Measurements from ENCODE around the gene MYADM. TPM values are rescaled to one million over a fixed set of nuclear protein-coding genes. Genes with fewer than 3 reads are reported as not detected.

MYADM gene
- total RNA-seq, 2 experiments from 2014 or later: 92.9 to 98.1 TPM

DNA sequence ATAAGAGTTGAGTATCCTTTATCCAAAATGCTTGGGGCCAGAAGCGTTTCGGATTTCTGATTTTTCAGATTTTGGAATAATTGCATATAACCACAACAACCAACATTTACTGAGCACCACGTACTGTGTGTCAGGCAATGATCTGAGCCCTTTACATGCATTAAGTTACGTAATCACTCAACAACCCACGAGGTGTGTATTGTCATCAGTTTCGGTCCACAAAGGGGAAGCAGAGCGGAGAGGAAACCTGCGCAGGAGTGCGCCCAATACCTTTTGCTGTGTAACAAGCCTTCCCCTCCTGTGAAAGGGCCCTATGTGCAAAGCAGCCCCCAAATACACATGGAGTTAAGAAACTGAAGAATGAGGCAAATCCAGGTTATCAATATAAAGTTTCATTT is 22.8 kb upstream of the MYADM start:
- H3K4me1 Mint-ChIP-seq (ENCODE audit: low read depth): peaks cover 7% of the 10 kb centered on the region
- no peak for DNase-seq
- no peak overlapping the region for H3K27ac Mint-ChIP-seq
- H3K36me3 Mint-ChIP-seq (ENCODE audit: low read depth): no peaks in the 10 kb centered on the region
- ATAC-seq: no peak
- CTCF ChIA-PET: no interaction called here
- POLR2A ChIA-PET: no interaction called here
- H3K4me3 Mint-ChIP-seq: no peak overlapping the region
- H3K27me3 Mint-ChIP-seq (ENCODE audit: low read depth): peaks cover 14% of the 10 kb centered on the region
- H3K9me3 Mint-ChIP-seq (ENCODE audit: insufficient read depth): no peaks in the 10 kb centered on the region

DNA sequence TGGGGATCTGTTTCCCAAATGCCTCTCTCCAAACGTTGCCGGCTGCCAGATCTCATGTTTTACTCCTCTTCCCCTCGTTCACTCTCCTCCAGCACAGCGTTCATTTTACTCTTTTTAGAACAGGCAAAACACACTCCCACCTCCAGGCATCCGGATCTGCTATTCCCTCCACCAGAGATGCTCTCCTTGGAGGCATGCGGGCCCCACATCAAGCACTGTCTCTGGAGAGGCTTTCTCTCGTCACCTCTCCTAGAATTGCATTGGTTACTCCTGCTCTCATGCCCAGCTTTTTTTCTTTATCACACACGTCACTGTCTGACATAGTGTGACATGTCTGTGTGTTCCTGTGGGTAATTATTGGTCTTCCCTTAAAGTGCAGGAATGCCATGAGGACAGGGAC is 20.1 kb upstream of the MYADM start:
- ChIA-PET CTCF (interaction anchor here (2.1 kb wide), 1 partner anchor 177 kb away, joined by 5 read pairs; no protein-coding TSS in a partner anchor), POLR2A (no interaction called here)
- Mint-ChIP-seq H3K27ac (no peak overlapping the region), H3K27me3 (ENCODE audit: low read depth) (peaks cover 20% of the 10 kb centered on the region), H3K4me1 (ENCODE audit: low read depth) (peaks cover 8% of the 10 kb centered on the region), H3K36me3 (ENCODE audit: low read depth) (no peaks in the 10 kb centered on the region), H3K4me3 (no peak overlapping the region), H3K9me3 (ENCODE audit: insufficient read depth) (no peaks in the 10 kb centered on the region)
- ATAC-seq: no peak
- DNase-seq: no peak

DNA sequence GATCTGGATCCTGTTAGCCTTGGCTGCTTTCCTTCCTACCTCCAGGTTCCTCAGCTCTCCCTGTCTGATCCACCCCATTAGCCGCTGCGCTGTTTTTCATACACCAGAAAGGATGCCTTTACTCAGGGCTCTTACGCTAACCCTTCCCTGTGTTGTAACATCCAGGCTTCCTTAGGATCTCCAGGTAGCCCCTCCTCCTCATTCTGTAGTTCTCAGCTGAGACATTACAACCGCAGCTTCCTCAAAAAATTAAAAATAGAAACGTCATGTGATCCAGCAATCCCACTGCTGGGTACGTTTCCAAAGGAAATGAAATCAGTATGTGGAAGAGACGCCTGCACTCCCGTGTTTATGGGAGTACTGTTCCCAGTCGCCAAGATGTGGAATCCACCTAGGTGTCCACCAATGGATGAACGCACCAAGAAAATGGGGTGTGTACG is 18.4 kb upstream of the MYADM start:
- DNase-seq (no peak), ATAC-seq (no peak)
- no peak overlapping the region for H3K27ac Mint-ChIP-seq
- ChIA-PET POLR2A (no interaction called here), CTCF (interaction anchor here (1.0 to 1.8 kb wide), 2 partner anchors 174 to 181 kb away, joined by 4 read pairs; no protein-coding TSS in a partner anchor)
- H3K9me3 Mint-ChIP-seq (ENCODE audit: insufficient read depth): no peaks in the 10 kb centered on the region
- no peak overlapping the region for H3K4me3 Mint-ChIP-seq
- H3K27me3 Mint-ChIP-seq (ENCODE audit: low read depth): peaks cover 20% of the 10 kb centered on the region
- H3K36me3 Mint-ChIP-seq (ENCODE audit: low read depth): no peaks in the 10 kb centered on the region
- H3K4me1 Mint-ChIP-seq (ENCODE audit: low read depth): peaks cover 17% of the 10 kb centered on the region

DNA sequence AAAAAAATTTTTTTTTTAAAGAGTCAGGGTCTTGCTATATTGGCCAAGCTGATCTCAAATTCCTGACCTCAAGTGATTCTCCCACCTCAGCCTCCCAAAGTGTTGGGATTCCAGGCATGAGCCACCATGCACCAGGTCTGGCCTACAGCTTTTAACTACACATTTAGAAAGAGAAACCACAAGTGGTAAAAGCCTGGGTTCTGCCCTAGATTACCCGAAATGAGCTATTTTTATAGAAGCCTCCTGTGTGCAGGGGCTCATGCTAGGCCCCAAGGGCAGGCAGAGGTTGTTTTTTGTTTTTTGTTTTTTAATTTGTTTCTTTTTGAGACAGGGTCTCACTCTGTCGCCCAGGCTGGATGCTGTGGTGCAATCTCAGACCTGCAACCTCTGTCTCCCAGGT is 14.0 kb upstream of the MYADM start:
- H3K36me3 Mint-ChIP-seq (ENCODE audit: low read depth): no peaks in the 10 kb centered on the region
- peaks cover 11% of the 10 kb centered on the region for H3K27me3 Mint-ChIP-seq (ENCODE audit: low read depth)
- peaks cover 20% of the 10 kb centered on the region for H3K4me1 Mint-ChIP-seq (ENCODE audit: low read depth)
- no peaks in the 10 kb centered on the region for H3K9me3 Mint-ChIP-seq (ENCODE audit: insufficient read depth)
- CTCF ChIA-PET: interaction anchor here (0.7 to 2.7 kb wide), 12 partner anchors 11 to 1226 kb away, joined by 3 to 16 read pairs (median 4); partner anchors contain the start of genes MYADM and PRKCG
- POLR2A ChIA-PET: interaction anchor here (0.9 kb wide), 1 partner anchor 12 kb away, joined by 4 read pairs; no protein-coding TSS in a partner anchor
- H3K4me3 Mint-ChIP-seq: no peak overlapping the region
- peak; percentile 32 for DNase-seq
- peak; percentile 53 for ATAC-seq
- H3K27ac Mint-ChIP-seq: no peak overlapping the region

DNA sequence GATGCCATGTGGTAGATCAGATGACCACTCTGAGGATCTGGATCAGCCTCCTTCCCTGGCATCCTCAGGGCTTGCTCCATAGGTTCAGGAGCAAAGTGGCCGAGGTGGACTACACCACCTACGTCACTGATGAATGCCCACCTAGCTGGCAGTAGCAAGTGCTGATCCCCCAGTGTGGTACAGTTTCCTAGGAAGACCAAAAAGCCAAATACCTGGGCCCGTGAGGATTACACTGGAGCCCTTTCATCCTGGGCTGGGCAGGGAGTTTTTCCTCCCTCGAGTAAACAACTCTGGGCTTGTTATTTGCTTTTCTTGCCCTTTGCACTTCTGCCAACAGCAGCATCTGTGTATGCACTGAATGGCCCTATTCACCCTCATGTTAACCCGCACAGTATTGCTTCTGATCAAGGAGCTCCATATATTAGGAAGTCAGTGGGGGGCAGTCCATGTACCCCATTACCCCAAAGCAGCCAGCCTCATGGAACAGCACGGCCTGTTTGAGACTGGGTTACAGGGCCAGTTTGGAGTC is 3.3 kb upstream of the MYADM start:
- H3K4me3 Mint-ChIP-seq: no peak overlapping the region
- POLR2A ChIA-PET: no interaction called here
- DNase-seq: no peak
- no peaks in the 10 kb centered on the region for H3K27me3 Mint-ChIP-seq (ENCODE audit: low read depth)
- ATAC-seq: no peak
- H3K9me3 Mint-ChIP-seq (ENCODE audit: insufficient read depth): no peaks in the 10 kb centered on the region
- peaks cover 3% of the 10 kb centered on the region for H3K36me3 Mint-ChIP-seq (ENCODE audit: low read depth)
- H3K27ac Mint-ChIP-seq: no peak overlapping the region
- H3K4me1 Mint-ChIP-seq (ENCODE audit: low read depth): peaks cover 21% of the 10 kb centered on the region
- CTCF ChIA-PET: interaction anchor here (1.2 kb wide), 1 partner anchor 11 kb away, joined by 3 read pairs; no protein-coding TSS in a partner anchor

DNA sequence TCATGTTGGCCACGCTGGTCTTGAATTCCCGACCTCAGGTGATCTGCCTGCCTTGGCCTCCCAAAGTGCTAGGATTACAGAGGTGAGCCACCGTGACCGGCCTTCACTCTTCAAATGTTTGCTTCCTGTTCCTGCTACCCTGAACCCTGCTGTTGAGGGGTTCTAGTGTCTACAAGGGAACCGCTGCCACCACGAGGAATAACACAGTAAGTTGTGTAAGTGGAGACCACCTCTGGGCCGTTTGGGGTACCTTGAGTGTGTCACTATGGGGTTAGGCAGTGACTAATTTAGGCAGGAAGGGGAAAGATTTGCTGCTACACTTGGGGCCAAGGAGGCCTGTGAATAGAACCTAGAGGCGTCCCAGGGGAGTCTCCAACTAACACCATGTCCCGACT is 2.2 kb upstream of the MYADM start:
- ATAC-seq (no peak), DNase-seq (no peak)
- Mint-ChIP-seq H3K4me1 (ENCODE audit: low read depth) (peaks cover 24% of the 10 kb centered on the region), H3K36me3 (ENCODE audit: low read depth) (peaks cover 8% of the 10 kb centered on the region), H3K27me3 (ENCODE audit: low read depth) (no peaks in the 10 kb centered on the region), H3K9me3 (ENCODE audit: insufficient read depth) (no peaks in the 10 kb centered on the region), H3K27ac (peak overlapping the region; percentile 94), H3K4me3 (peak overlapping the region; percentile 97)
- ChIA-PET CTCF (interaction anchor here (0.9 to 2.5 kb wide), 6 partner anchors 12 to 164 kb away, joined by 3 to 16 read pairs (median 4); partner anchors contain the start of gene PRKCG), POLR2A (interaction anchor here (0.8 to 2.1 kb wide), 4 partner anchors 9 to 19 kb away, joined by 4 to 6 read pairs (median 4); no protein-coding TSS in a partner anchor)

DNA sequence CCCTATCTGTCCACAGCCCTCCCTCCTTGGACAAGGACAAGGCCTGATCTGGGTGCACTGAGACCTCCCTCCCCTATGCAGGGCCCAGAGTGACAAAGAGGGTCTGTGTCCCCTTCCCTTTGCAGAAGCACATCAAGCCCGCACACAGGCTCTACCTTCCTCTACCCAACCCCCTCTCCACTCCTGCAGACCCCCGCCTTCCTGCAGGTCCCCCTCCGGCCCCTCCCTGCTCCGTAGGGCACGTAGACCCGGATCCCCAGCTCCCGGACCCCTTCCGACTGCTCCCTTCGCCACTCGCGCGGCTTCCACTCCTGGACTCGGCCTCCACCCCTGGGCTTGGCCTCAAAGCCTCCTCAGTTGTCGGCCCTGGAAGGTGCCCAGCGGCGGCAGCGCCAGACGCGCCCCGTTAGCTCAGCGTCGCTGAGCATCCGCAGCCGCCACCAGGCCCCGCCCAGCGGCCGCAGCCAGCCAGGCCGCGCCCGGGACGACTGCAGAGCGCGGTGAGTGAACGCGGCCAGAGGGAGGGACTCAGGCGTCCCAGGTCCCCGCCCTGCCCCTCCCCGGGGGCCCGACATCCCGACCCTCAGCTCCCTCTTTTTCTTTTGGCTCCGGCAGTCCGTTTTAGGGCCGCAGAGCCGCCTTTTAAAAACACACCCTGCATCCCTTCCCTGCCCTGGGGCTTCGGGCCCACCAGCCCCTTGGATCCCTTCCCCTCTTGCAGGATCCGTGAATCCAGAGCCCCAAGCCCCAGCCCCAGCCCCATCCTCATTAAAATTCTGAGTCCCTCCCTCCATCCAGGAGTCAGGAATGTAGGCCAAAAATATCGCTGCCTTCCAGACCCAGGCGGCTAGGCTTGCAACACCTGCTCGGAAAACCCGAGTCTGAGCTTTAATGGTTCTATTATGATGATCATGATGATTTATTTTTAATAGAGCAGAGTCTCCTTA is 1.5 kb upstream of the MYADM start:
- Mint-ChIP-seq H3K27me3 (ENCODE audit: low read depth) (no peaks in the 10 kb centered on the region), H3K36me3 (ENCODE audit: low read depth) (peaks cover 13% of the 10 kb centered on the region), H3K4me3 (peak overlapping the region; percentile 97), H3K9me3 (ENCODE audit: insufficient read depth) (no peaks in the 10 kb centered on the region), H3K4me1 (ENCODE audit: low read depth) (peaks cover 31% of the 10 kb centered on the region), H3K27ac (peak overlapping the region; percentile 94)
- peak; percentile 76 for DNase-seq
- ChIA-PET CTCF (interaction anchor here (0.9 to 2.5 kb wide), 5 partner anchors 13 to 164 kb away, joined by 3 to 16 read pairs (median 5); partner anchors contain the start of gene PRKCG), POLR2A (interaction anchor here (0.8 to 2.1 kb wide), 5 partner anchors 9 to 19 kb away, joined by 4 to 6 read pairs (median 5); no protein-coding TSS in a partner anchor)
- ATAC-seq: peak; percentile 24

DNA sequence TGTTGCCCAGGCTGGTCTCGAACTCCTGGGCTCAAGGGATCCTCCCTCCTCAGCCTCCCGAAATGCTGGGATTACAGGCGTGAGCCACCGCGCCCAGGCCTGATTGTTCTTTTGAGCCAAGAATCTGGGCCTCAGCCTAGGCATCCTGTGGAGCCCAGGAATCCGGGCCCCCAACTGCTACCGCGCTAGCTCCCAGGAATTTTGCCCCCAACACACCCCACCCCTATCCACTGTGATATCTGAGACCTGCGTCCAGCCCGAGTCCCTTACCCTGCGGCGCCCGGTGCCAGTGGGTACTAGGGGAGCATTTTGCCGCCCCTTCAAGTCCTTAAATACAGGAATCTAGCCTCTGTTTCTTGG is 838 bp upstream of the MYADM start:
- ChIA-PET POLR2A (interaction anchor here (0.9 to 2.1 kb wide), 5 partner anchors 10 to 334 kb away, joined by 3 to 6 read pairs (median 5); partner anchors contain the start of genes CNOT3 and RPS9), CTCF (interaction anchor here (0.8 to 2.5 kb wide), 5 partner anchors 13 to 74 kb away, joined by 3 to 16 read pairs (median 5); partner anchors contain the start of gene PRKCG)
- DNase-seq (no peak), ATAC-seq (no peak)
- H3K4me3 Mint-ChIP-seq: peak overlapping the region; percentile 97
- H3K36me3 Mint-ChIP-seq (ENCODE audit: low read depth): peaks cover 18% of the 10 kb centered on the region
- H3K9me3 Mint-ChIP-seq (ENCODE audit: insufficient read depth): no peaks in the 10 kb centered on the region
- no peaks in the 10 kb centered on the region for H3K27me3 Mint-ChIP-seq (ENCODE audit: low read depth)
- peak overlapping the region; percentile 94 for H3K27ac Mint-ChIP-seq
- H3K4me1 Mint-ChIP-seq (ENCODE audit: low read depth): peaks cover 35% of the 10 kb centered on the region

DNA sequence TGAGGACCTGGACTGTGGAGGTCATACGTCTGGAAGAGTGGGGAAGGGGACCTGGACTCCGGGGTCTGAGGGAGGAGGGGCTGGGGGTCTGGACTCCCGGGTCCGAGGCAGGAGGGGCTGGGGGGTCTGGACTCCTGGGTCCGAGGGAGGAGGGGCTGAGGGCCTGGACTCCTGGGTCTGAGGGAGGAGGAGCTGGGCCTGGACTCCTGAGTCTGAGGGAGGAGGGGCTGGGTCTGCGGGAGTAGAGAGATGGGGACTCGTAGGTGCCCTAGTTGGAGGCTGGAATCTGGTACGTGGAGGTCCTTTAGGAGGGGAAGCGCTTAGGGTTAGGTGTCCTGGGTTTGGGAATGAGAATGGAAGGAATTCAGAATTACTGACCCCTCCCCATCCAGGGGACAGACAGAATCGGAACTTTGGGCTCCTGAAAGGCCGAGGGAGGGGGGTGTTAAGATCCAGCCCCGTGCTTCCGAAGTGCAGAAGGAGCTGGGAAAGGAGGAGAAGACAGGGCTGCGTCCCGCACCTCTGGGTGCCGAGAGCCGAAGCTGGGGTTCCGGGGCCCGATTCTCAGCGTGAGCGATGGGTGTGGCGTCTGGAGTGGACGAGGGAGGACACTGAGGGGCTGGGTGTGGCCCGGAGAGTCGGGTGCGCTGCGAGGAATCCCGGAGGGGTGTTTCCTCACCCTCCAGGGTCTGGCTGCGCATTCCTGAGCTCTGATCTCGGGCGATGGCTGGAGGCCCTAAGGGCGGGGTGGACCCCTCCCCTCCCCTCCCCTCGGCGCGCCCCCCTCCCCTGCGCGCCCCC is 608 bp downstream of the MYADM start:
- H3K36me3 Mint-ChIP-seq (ENCODE audit: low read depth): peaks cover 23% of the 10 kb centered on the region
- no peaks in the 10 kb centered on the region for H3K9me3 Mint-ChIP-seq (ENCODE audit: insufficient read depth)
- H3K27me3 Mint-ChIP-seq (ENCODE audit: low read depth): no peaks in the 10 kb centered on the region
- H3K4me1 Mint-ChIP-seq (ENCODE audit: low read depth): peaks cover 41% of the 10 kb centered on the region
- H3K4me3 Mint-ChIP-seq: peak overlapping the region; percentile 97
- ChIA-PET POLR2A (interaction anchor here (0.6 to 2.2 kb wide), 8 partner anchors 9 to 333 kb away, joined by 3 to 13 read pairs (median 3); partner anchors contain the start of genes CNOT3, PRPF31, RPS9 and TFPT), CTCF (interaction anchor here (1.1 to 2.5 kb wide), 2 partner anchors 15 to 16 kb away, joined by 5 to 16 read pairs; no protein-coding TSS in a partner anchor)
- peak overlapping the region; percentile 91 for H3K27ac Mint-ChIP-seq
- peak; percentile 6 for ATAC-seq
- peak; percentile 70 for DNase-seq

DNA sequence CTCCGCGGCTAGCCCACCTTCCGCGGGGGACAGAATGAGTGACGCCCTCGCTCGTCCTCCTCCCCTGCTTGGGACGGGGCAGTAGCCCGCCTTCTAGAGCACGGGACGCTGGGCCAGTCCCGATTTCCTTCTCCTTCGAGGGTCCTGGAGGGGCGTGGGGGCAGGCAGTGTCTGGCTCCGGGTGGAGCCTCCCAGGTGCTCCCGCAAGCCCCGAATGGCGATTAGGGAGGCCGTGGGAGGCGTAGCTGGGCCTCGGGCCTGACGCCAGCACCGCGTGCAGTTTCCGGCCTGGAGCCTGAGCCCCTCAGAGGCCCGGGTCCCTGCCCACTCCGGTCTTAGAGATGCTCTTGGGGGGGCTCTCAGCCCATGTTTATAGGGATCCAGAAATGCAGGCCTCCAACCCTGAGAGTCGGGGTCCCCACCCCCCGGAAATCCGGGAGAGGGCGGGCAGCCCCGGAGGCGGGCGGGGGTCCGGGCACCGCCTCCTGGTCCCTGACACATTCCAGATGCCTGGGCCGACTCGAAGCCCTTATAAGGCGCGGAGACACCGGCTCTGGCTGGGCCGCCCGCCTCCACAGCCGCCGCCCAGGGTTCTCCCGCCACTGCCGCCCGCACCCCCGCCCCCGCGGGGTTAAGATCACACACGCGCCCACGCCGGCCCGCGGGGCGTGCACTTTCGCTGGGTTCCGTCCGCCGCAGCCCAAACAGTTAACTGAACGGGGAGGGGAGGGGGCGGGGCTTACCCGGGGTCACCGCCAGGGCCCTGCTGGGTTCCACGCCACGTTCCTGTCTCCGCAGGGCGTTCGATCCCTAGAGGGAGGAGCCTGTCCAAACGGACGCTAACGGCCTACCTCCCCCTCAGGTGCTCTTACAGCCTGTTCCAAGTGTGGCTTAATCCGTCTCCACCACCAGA is 1.5 kb downstream of the MYADM start:
- H3K4me1 Mint-ChIP-seq (ENCODE audit: low read depth): peaks cover 50% of the 10 kb centered on the region
- peak overlapping the region; percentile 91 for H3K27ac Mint-ChIP-seq
- peak overlapping the region; percentile 97 for H3K4me3 Mint-ChIP-seq
- ChIA-PET CTCF (no interaction called here), POLR2A (interaction anchor here (0.6 to 2.2 kb wide), 3 partner anchors 8 to 332 kb away, joined by 3 to 13 read pairs (median 3); partner anchors contain the start of gene RPS9)
- H3K27me3 Mint-ChIP-seq (ENCODE audit: low read depth): no peaks in the 10 kb centered on the region
- H3K9me3 Mint-ChIP-seq (ENCODE audit: insufficient read depth): no peaks in the 10 kb centered on the region
- peaks cover 31% of the 10 kb centered on the region for H3K36me3 Mint-ChIP-seq (ENCODE audit: low read depth)
- peak; percentile 65 for ATAC-seq
- peak; percentile 95 for DNase-seq

Measured in activated CD8-positive, alpha-beta T cell treated with anti-CD3 and anti-CD28 coated beads, Interleukin-2, amount 10 ng/mL, durations not matched to agents 7 days and 5 days (primary cell).